OCI-LY3 (cell line): Measurements from ENCODE around the gene PPIP5K1.
"Not testable (repeated sequence)": the region's sequence is repeated elsewhere in the genome, so short reads cannot be mapped to it uniquely, and the experiment has no call there.

Source experiments
- EZH2phosphoT487 ChIP-seq: fragments of 200-600 bp; shearing (Covaris generic); IDR thresholded peaks from 2 replicates; pipeline ENCODE4 v1.6.1; 2018; ENCODE audit warnings: antibody characterized with exemption, mixed run types, low read depth
- TF ChIP-seq, protein P1 (sequence below): fragments of 200-600, 300-600 bp; sonication (generic); IDR thresholded peaks from 2 replicates; pipeline ENCODE4 v1.5.1; 2014; ENCODE audit warnings: antibody characterized with exemption, low read length, low read depth

DNA sequence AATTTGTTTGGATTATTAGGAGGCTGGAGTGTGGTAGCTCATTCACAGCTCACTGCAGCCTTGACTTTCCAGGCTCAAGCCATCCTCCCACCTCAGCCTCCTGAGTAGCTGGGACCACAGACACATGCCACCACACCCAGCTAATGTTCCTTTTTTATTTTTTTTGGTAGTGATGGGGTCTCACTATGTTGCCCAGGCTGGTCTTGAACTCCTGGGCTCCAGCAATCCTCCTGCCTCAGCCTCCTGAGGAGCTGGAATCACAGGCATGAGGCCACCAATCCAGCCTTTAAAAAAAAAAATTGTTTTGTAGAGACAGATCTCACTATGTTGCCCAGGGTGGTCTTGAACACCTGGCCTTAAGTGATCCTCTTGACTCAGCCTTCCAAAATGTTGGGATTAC lies 36.9 kb upstream of the PPIP5K1 start:
- TF ChIP-seq, protein P1, sequence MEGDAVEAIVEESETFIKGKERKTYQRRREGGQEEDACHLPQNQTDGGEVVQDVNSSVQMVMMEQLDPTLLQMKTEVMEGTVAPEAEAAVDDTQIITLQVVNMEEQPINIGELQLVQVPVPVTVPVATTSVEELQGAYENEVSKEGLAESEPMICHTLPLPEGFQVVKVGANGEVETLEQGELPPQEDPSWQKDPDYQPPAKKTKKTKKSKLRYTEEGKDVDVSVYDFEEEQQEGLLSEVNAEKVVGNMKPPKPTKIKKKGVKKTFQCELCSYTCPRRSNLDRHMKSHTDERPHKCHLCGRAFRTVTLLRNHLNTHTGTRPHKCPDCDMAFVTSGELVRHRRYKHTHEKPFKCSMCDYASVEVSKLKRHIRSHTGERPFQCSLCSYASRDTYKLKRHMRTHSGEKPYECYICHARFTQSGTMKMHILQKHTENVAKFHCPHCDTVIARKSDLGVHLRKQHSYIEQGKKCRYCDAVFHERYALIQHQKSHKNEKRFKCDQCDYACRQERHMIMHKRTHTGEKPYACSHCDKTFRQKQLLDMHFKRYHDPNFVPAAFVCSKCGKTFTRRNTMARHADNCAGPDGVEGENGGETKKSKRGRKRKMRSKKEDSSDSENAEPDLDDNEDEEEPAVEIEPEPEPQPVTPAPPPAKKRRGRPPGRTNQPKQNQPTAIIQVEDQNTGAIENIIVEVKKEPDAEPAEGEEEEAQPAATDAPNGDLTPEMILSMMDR = not testable (repeated sequence)
- TF ChIP-seq EZH2phosphoT487 = not testable (repeated sequence)
